ENCODE results near the gene SLC19A1. TPM values are rescaled to one million over a fixed set of nuclear protein-coding genes. Genes with fewer than 3 reads are reported as not detected.
"Not testable (repeated sequence)": the region's sequence is repeated elsewhere in the genome, so short reads cannot be mapped to it uniquely, and the experiment has no call there.

The SLC19A1 gene
- total and polyA plus RNA-seq, 4 donors = 8.4 to 28.0 (median 13.0) TPM

DNA sequence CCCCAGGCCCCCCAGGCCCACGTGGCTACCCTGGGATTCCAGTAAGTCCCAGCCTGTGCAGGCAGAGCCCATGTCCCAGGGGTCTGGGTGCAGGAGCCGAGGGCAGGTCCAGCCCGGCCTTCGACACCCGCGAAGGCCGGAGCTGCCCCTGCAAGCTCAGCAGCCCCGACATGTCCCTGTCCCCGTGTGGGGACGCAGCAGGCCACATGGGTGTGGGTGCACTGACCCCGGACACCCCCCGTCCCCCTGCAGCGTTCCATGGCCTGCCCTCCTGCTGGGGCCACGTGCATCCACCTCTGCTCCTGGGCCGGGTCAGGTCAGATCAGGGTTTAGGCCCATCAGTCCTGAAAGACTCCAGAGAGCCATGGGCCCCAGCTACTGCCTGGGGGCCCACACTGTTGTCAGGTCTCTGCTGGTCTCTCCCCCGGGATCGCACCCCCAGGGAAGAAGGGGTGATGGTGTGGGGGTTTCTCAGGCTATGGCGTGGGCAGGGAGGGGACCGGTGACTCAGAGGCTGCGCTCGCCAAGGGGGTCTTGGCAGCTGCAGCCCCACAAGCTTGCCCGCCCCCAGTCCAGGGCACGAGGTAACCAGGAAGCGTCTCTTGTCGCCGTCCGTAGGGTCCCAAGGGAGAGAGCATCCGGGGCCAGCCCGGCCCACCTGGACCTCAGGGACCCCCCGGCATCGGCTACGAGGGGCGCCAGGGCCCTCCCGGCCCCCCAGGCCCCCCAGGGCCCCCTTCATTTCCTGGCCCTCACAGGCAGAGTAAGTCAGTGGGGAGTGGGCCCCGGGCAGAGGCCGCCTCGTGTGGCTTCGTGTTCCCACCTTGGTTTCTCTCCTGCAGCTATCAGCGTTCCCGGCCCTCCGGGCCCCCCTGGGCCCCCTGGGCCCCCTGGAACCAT is 37.5 kb downstream of the SLC19A1 start:
- H3K27ac ChIP-seq (ENCODE audit: low read depth in 1 of 2, low read length in 2 of 2) = no peak overlapping the region
- 86% methylated on average over 41 of the region's 41 CpGs for WGBS
- no peaks in the 10 kb centered on the region for H3K27me3 ChIP-seq (ENCODE audit: control insufficient read depth in 4 of 4, insufficient read depth in 4 of 4, low read length in 3 of 4)
- no peak for TF ChIP-seq NR2F2 (IDR thresholded peaks at IDR 0.05)
- no peak for TF ChIP-seq SP1 (IDR thresholded peaks at IDR 0.05)
- TF ChIP-seq RXRA (IDR thresholded peaks at IDR 0.05) = no peak
- TF ChIP-seq, protein P1, sequence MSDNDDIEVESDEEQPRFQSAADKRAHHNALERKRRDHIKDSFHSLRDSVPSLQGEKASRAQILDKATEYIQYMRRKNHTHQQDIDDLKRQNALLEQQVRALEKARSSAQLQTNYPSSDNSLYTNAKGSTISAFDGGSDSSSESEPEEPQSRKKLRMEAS (IDR thresholded peaks at IDR 0.05) = no peak
- no peak for TF ChIP-seq EGR1 (IDR thresholded peaks at IDR 0.05; ENCODE audit: low read depth in 2 of 2)
- TF ChIP-seq, protein P2, sequence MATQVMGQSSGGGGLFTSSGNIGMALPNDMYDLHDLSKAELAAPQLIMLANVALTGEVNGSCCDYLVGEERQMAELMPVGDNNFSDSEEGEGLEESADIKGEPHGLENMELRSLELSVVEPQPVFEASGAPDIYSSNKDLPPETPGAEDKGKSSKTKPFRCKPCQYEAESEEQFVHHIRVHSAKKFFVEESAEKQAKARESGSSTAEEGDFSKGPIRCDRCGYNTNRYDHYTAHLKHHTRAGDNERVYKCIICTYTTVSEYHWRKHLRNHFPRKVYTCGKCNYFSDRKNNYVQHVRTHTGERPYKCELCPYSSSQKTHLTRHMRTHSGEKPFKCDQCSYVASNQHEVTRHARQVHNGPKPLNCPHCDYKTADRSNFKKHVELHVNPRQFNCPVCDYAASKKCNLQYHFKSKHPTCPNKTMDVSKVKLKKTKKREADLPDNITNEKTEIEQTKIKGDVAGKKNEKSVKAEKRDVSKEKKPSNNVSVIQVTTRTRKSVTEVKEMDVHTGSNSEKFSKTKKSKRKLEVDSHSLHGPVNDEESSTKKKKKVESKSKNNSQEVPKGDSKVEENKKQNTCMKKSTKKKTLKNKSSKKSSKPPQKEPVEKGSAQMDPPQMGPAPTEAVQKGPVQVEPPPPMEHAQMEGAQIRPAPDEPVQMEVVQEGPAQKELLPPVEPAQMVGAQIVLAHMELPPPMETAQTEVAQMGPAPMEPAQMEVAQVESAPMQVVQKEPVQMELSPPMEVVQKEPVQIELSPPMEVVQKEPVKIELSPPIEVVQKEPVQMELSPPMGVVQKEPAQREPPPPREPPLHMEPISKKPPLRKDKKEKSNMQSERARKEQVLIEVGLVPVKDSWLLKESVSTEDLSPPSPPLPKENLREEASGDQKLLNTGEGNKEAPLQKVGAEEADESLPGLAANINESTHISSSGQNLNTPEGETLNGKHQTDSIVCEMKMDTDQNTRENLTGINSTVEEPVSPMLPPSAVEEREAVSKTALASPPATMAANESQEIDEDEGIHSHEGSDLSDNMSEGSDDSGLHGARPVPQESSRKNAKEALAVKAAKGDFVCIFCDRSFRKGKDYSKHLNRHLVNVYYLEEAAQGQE (IDR thresholded peaks at IDR 0.05) = no peak
- peaks cover 0 to 19% (median 10%) of the 10 kb centered on the region in 4 donors for H3K36me3 ChIP-seq (ENCODE audit: control insufficient read depth in 4 of 4, insufficient read depth in 3 of 4, low read depth in 1 of 4, low read length in 3 of 4)
- H3K9ac ChIP-seq (ENCODE audit: low read depth in 1 of 2, low read length in 2 of 2) = no peak overlapping the region
- H3K4me3 ChIP-seq (ENCODE audit: low read depth in 1 of 3, low read length in 3 of 3) = no peak overlapping the region
- no peak for DNase-seq (ENCODE audit: low spot score)
- H3K4me1 ChIP-seq (ENCODE audit: control insufficient read depth in 4 of 4, insufficient read depth in 4 of 4, low read length in 3 of 4) = peaks cover 5 to 33% (median 23%) of the 10 kb centered on the region in 4 donors
- H3K9me3 ChIP-seq (ENCODE audit: control insufficient read depth in 4 of 4, low read length in 3 of 4) = no peaks in the 10 kb centered on the region

DNA sequence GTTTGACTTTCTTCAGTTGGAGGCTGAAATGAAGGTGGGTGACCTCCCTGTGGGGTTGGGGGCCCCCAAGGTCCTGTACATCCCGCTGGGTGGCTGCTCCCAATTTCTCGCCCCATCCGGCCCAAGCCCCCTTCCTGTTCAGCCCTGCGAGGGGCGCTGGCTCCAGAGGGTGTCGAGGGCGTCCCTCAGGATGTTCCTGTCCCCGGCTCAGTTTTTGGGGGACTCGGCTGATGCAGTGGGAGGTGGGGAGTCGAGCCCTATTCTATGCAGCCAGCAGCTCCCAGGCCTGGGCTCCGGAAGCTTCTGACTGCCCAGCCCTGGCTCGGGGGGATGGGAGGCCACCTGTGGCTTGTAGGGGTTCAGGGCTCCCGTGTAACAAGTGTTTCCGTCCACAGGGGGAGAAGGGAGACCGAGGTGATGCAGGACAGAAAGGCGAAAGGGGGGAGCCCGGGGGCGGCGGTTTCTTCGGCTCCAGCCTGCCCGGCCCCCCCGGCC is 38.2 kb downstream of the SLC19A1 start:
- H3K4me3 ChIP-seq (ENCODE audit: low read depth in 1 of 3, low read length in 3 of 3) = no peak overlapping the region
- H3K27ac ChIP-seq (ENCODE audit: low read depth in 1 of 2, low read length in 2 of 2) = no peak overlapping the region
- H3K27me3 ChIP-seq (ENCODE audit: control insufficient read depth in 4 of 4, insufficient read depth in 4 of 4, low read length in 3 of 4) = no peaks in the 10 kb centered on the region
- H3K9ac ChIP-seq (ENCODE audit: low read depth in 1 of 2, low read length in 2 of 2) = no peak overlapping the region
- H3K4me1 ChIP-seq (ENCODE audit: control insufficient read depth in 4 of 4, insufficient read depth in 4 of 4, low read length in 3 of 4) = peaks cover 3 to 33% (median 22%) of the 10 kb centered on the region in 4 donors
- no peak for DNase-seq (ENCODE audit: low spot score)
- H3K9me3 ChIP-seq (ENCODE audit: control insufficient read depth in 4 of 4, low read length in 3 of 4) = no peaks in the 10 kb centered on the region
- WGBS = 95% methylated on average over 22 of the region's 22 CpGs
- peaks cover 0 to 23% (median 14%) of the 10 kb centered on the region in 4 donors for H3K36me3 ChIP-seq (ENCODE audit: control insufficient read depth in 4 of 4, insufficient read depth in 3 of 4, low read depth in 1 of 4, low read length in 3 of 4)
- TF ChIP-seq JUND (IDR thresholded peaks at IDR 0.05) = no peak
- TF ChIP-seq SP1 (IDR thresholded peaks at IDR 0.05) = no peak
- TF ChIP-seq, protein P1 (IDR thresholded peaks at IDR 0.05) = no peak
- no peak for TF ChIP-seq NR2F2 (IDR thresholded peaks at IDR 0.05)

DNA sequence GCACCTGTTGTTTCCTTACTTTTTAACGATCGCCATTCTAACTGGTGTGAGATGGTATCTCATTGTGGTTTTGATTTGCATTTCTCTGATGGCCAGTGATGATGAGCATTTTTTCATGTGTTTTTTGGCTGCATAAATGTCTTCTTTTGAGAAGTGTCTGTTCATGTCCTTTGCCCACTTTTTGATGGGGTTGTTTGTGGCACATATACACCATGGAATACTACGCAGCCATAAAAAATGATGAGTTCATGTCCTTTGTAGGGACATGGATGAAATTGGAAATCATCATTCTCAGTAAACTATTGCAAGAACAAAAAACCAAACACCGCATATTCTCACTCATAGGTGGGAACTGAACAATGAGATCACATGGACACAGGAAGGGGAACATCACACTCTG is 39.0 kb downstream of the SLC19A1 start:
- H3K9ac ChIP-seq (ENCODE audit: low read depth in 1 of 2, low read length in 2 of 2) = not testable (repeated sequence)
- 85% methylated on average over 3 of the region's 4 CpGs for WGBS
- H3K4me1 ChIP-seq (ENCODE audit: control insufficient read depth in 4 of 4, insufficient read depth in 4 of 4, low read length in 3 of 4) = peaks cover 2 to 25% (median 16%) of the 10 kb centered on the region in 4 donors

More for the DNA sequence above, 39.0 kb downstream of the SLC19A1 start:
- H3K9me3 ChIP-seq (ENCODE audit: control insufficient read depth in 4 of 4, low read length in 3 of 4); H3K27me3 ChIP-seq (ENCODE audit: control insufficient read depth in 4 of 4, insufficient read depth in 4 of 4, low read length in 3 of 4); H3K27ac ChIP-seq (ENCODE audit: low read depth in 1 of 2, low read length in 2 of 2); DNase-seq (ENCODE audit: low spot score); H3K4me3 ChIP-seq (ENCODE audit: low read depth in 1 of 3, low read length in 3 of 3): not testable (repeated sequence)
- peaks cover 6 to 24% (median 19%) of the 10 kb centered on the region in 4 donors for H3K36me3 ChIP-seq (ENCODE audit: control insufficient read depth in 4 of 4, insufficient read depth in 3 of 4, low read depth in 1 of 4, low read length in 3 of 4)
